H1 (cell line): ENCODE measurements around the gene PANX2. TPM values are rescaled to one million over a fixed set of nuclear protein-coding genes. Genes with fewer than 3 reads are reported as not detected.

Experiments used
- CTCF ChIA-PET: fragments of 300-600 bp; sonication (Branson Sonifier 250); formaldehyde crosslinking; loops from one replicate; lab custom pipeline; 2021; ENCODE audit not compliant: partially characterized antibody; lab: Charles Lee
- POLR2A ChIA-PET: fragments of 300-600 bp; sonication (Branson Sonifier 250); formaldehyde crosslinking; loops from one replicate; lab custom pipeline; 2021; ENCODE audit warnings: inconsistent platforms; ENCODE audit not compliant: partially characterized antibody; lab: Charles Lee
- DNase-seq, 2 experiments: peaks; one replicate each; pipeline versions ENCODE4 v3.0.0 to v3.0.0-alpha.2; 2010 to 2022; ENCODE audit warnings: low spot score in 2 of 2, low read depth in 1 of 2, mixed read lengths in 1 of 2
- FAIRE-seq: peaks from 2 replicates; lab custom pipeline; 2011; peaks lifted over from hg19 to GRCh38; lab: Jason Lieb, UNC
- H2AFZ ChIP-seq: 2 replicates; pipeline ENCODE4 v1.8.1; 2012; ENCODE audit warnings: low read length, inconsistent platforms
- H2AK5ac ChIP-seq: 2 replicates; pipeline ENCODE4 v1.6.1; 2013; ENCODE audit warnings: low read depth, low read length
- H2BK120ac ChIP-seq: replicated peaks from 2 replicates; pipeline ENCODE3; 2013; ENCODE audit warnings: low read depth, low read length, inconsistent platforms
- H2BK12ac ChIP-seq: 2 replicates; pipeline ENCODE4 v1.6.1; 2013; ENCODE audit warnings: low read depth, low read length
- H2BK15ac ChIP-seq: 2 replicates; pipeline ENCODE4 v1.6.1; 2013; ENCODE audit warnings: low read length
- H2BK20ac ChIP-seq: 2 replicates; pipeline ENCODE4 v1.6.1; 2013; ENCODE audit warnings: low read length
- H2BK5ac ChIP-seq: 2 replicates; pipeline ENCODE4 v1.6.1; 2013; ENCODE audit warnings: low read depth, low read length
- H3K14ac ChIP-seq: 2 replicates; pipeline ENCODE4 v1.6.1; 2013; ENCODE audit warnings: inconsistent platforms; ENCODE audit not compliant: insufficient read length
- H3K18ac ChIP-seq: 2 replicates; pipeline ENCODE4 v1.6.1; 2013; ENCODE audit warnings: low read length; ENCODE audit errors: extremely low read depth
- H3K23ac ChIP-seq: 2 replicates; pipeline ENCODE4 v1.6.1; 2013; ENCODE audit warnings: inconsistent platforms; ENCODE audit not compliant: insufficient read length
- H3K23me2 ChIP-seq: 2 replicates; pipeline ENCODE4 v1.6.1; 2013; ENCODE audit warnings: low read depth, low read length
- H3K27ac ChIP-seq: 2 replicates; pipeline ENCODE4 v1.6.1; 2011; ENCODE audit warnings: low read depth, low read length, inconsistent platforms
- H3K27me3 ChIP-seq, 4 experiments: replicated peaks in 1 of 4; 1 replicate in 1 of 4; 2 replicates in 3 of 4; pipeline versions ENCODE4 v1.6.1 to v1.8.1; 2011 to 2013; ENCODE audit warnings: low read length in 3 of 4, mild to moderate bottlenecking in 3 of 4, inconsistent platforms in 2 of 4, mixed read lengths in 2 of 4, moderate library complexity in 1 of 4; ENCODE audit not compliant: control insufficient read depth in 3 of 4, insufficient read depth in 3 of 4; ENCODE audit errors: extremely low read depth in 1 of 4
- H3K36me3 ChIP-seq, 4 experiments: 2 replicates each; pipeline versions ENCODE4 v1.6.1 to v1.8.1; 2011 to 2013; ENCODE audit warnings: mild to moderate bottlenecking in 4 of 4, low read length in 3 of 4, moderate library complexity in 2 of 4, control low read depth in 1 of 4, inconsistent platforms in 1 of 4; ENCODE audit not compliant: insufficient read depth in 4 of 4, control insufficient read depth in 2 of 4
- H3K4ac ChIP-seq: replicated peaks from 2 replicates; pipeline ENCODE3; 2013; ENCODE audit warnings: low read length, low read depth, mixed read lengths, inconsistent platforms; ENCODE audit not compliant: insufficient read length
- H3K4me1 ChIP-seq, 4 experiments: replicated peaks in 1 of 4; 1 replicate in 1 of 4; 2 replicates in 3 of 4; pipeline versions ENCODE4 v1.6.1 to v1.8.1; 2011 to 2013; ENCODE audit warnings: low read length in 3 of 4, inconsistent platforms in 2 of 4, mixed read lengths in 1 of 4; ENCODE audit not compliant: insufficient read depth in 4 of 4, control insufficient read depth in 3 of 4
- H3K4me2 ChIP-seq, 2 experiments: 2 replicates each; pipeline versions ENCODE4 v1.6.1 to v1.8.1; 2011 to 2013; ENCODE audit warnings: low read depth in 2 of 2, low read length in 2 of 2, control low read depth in 1 of 2, inconsistent platforms in 1 of 2, mild to moderate bottlenecking in 1 of 2; ENCODE audit not compliant: insufficient read depth in 1 of 2
- H3K4me3 ChIP-seq, 4 experiments: fragments of 200-600, 300-600 bp in 1 of 4; sonication (generic), shearing (Covaris generic), sonication (Bioruptor Twin) in 1 of 4; 2 replicates each; pipeline versions ENCODE4 v1.5.1 to v1.8.1; 2011 to 2016; ENCODE audit warnings: low read length in 4 of 4, low read depth in 3 of 4, control low read depth in 2 of 4, inconsistent platforms in 2 of 4, mild to moderate bottlenecking in 2 of 4, mixed read lengths in 1 of 4, moderate library complexity in 1 of 4; ENCODE audit not compliant: insufficient read depth in 2 of 4; ENCODE audit errors: extremely low read depth in 1 of 4
- H3K56ac ChIP-seq: replicated peaks from 2 replicates; pipeline ENCODE3; 2013; ENCODE audit warnings: low read depth, mild to moderate bottlenecking, mixed read lengths, low read length, inconsistent platforms; ENCODE audit not compliant: insufficient read length
- H3K79me1 ChIP-seq: 2 replicates; pipeline ENCODE4 v1.6.1; 2013; ENCODE audit warnings: low read depth, low read length, control low read depth
- H3K79me2 ChIP-seq, 2 experiments: 2 replicates each; pipeline versions ENCODE4 v1.6.1 to v1.8.1; 2012 to 2013; ENCODE audit warnings: low read length in 2 of 2, mild to moderate bottlenecking in 2 of 2, inconsistent platforms in 1 of 2; ENCODE audit not compliant: insufficient read depth in 2 of 2, control insufficient read depth in 1 of 2
- H3K9ac ChIP-seq, 4 experiments: replicated peaks in 1 of 4; 1 replicate in 1 of 4; 2 replicates in 3 of 4; pipeline versions ENCODE4 v1.6.1 to v1.8.1; 2011 to 2013; ENCODE audit warnings: low read depth in 3 of 4, low read length in 3 of 4, control low read depth in 2 of 4, mild to moderate bottlenecking in 2 of 4, moderate library complexity in 2 of 4, inconsistent platforms in 1 of 4; ENCODE audit errors: extremely low read depth in 1 of 4
- H3K9me3 ChIP-seq, 2 experiments: 2 replicates each; pipeline versions ENCODE4 v1.6.1 to v1.8.1; 2012 to 2013; ENCODE audit warnings: mild to moderate bottlenecking in 2 of 2, moderate library complexity in 2 of 2, control low read depth in 1 of 2, inconsistent platforms in 1 of 2, low read depth in 1 of 2, low read length in 1 of 2, mixed read lengths in 1 of 2; ENCODE audit not compliant: insufficient read depth in 2 of 2
- H4K20me1 ChIP-seq, 2 experiments: replicated peaks in 1 of 2; 2 replicates each; pipeline versions ENCODE3 to v1.8.1; 2011 to 2013; ENCODE audit warnings: inconsistent platforms in 2 of 2, low read length in 2 of 2, mild to moderate bottlenecking in 1 of 2; ENCODE audit not compliant: insufficient read depth in 2 of 2, control insufficient read depth in 1 of 2
- H4K5ac ChIP-seq: 2 replicates; pipeline ENCODE4 v1.6.1; 2013; ENCODE audit warnings: low read length, low read depth, mixed read lengths, inconsistent platforms; ENCODE audit not compliant: insufficient read length
- H4K8ac ChIP-seq: 2 replicates; pipeline ENCODE4 v1.8.0; 2013; ENCODE audit warnings: mild to moderate bottlenecking, moderate library complexity, low read length, inconsistent platforms; ENCODE audit not compliant: insufficient read depth; ENCODE audit errors: extremely low read depth
- H4K91ac ChIP-seq: replicated peaks from 2 replicates; pipeline ENCODE3; 2013; ENCODE audit warnings: low read length, mixed read lengths, inconsistent platforms; ENCODE audit not compliant: insufficient read length
- BRCA1 ChIP-seq: IDR thresholded peaks from 2 replicates; pipeline ENCODE4 v1.6.1; 2012; ENCODE audit warnings: low read depth, low read length, improper control_type of control experiment
- CHD1 ChIP-seq: IDR thresholded peaks from 2 replicates; pipeline ENCODE4 v1.6.1; 2012; ENCODE audit warnings: low read depth, low read length, improper control_type of control experiment
- EGR1 ChIP-seq: IDR thresholded peaks from 2 replicates; pipeline ENCODE4 v1.6.1; 2011; ENCODE audit warnings: low read depth, low read length, borderline replicate concordance
- EP300 ChIP-seq, 2 experiments: IDR thresholded peaks; 1 replicate in 1 of 2; 2 replicates in 1 of 2; pipeline ENCODE4 v1.6.1; 2011 to 2012; ENCODE audit warnings: low read depth in 2 of 2, low read length in 2 of 2, mild to moderate bottlenecking in 2 of 2, borderline replicate concordance in 1 of 2, inconsistent platforms in 1 of 2, moderate library complexity in 1 of 2
- GTF2F1 ChIP-seq: IDR thresholded peaks from 2 replicates; pipeline ENCODE4 v1.6.1; 2012; ENCODE audit warnings: low read depth, low read length, improper control_type of control experiment, borderline replicate concordance
- POLR2A ChIP-seq, 2 experiments: IDR thresholded peaks; 1 replicate in 1 of 2; 2 replicates in 1 of 2; pipeline ENCODE4 v1.6.1; 2011; ENCODE audit warnings: low read depth in 2 of 2, low read length in 2 of 2, mild to moderate bottlenecking in 2 of 2; ENCODE audit errors: control extremely low read depth in 1 of 2
- RAD21 ChIP-seq, 2 experiments: IDR thresholded peaks in 1 of 2; conservative IDR thresholded peaks in 1 of 2; 2 replicates each; pipeline ENCODE4 v1.6.1; 2011; ENCODE audit warnings: low read depth in 2 of 2, low read length in 2 of 2, improper control_type of control experiment in 1 of 2, inconsistent platforms in 1 of 2, mild to moderate bottlenecking in 1 of 2, moderate library complexity in 1 of 2
- RXRA ChIP-seq: IDR thresholded peaks from 2 replicates; pipeline ENCODE4 v1.6.1; 2011; ENCODE audit warnings: low read depth, mild to moderate bottlenecking, low read length, moderate library complexity; ENCODE audit not compliant: insufficient read depth
- SAP30 ChIP-seq: fragments of 300-600 bp; sonication (generic); IDR thresholded peaks from 2 replicates; pipeline ENCODE4 v1.7.1; 2012; ENCODE audit warnings: low read length, moderate library complexity, mild to moderate bottlenecking, inconsistent platforms; ENCODE audit not compliant: insufficient read depth, insufficient replicate concordance
- SIRT6 ChIP-seq: IDR thresholded peaks from one replicate; pipeline ENCODE4 v1.7.1; 2012; ENCODE audit warnings: low read length, inconsistent platforms
- SIX5 ChIP-seq: IDR thresholded peaks from 2 replicates; pipeline ENCODE4 v1.6.1; 2011; ENCODE audit warnings: mild to moderate bottlenecking, low read depth, low read length
- TCF12 ChIP-seq: IDR thresholded peaks from 2 replicates; pipeline ENCODE4 v1.6.1; 2011; ENCODE audit warnings: low read depth, mild to moderate bottlenecking, low read length
- WGBS, 2 experiments: shearing (Covaris generic) in 1 of 2; methylation state at CpG; one replicate each; pipeline versions ENCODE4 v1.1.6 to v1.1.7; 2013 to 2015; ENCODE audit warnings: low lambda C conversion rate in 2 of 2, mixed read lengths in 2 of 2, inconsistent platforms in 1 of 2, low coverage in 1 of 2, missing lambda C conversion rate in 1 of 2; ENCODE audit not compliant: insufficient replicate concordance in 2 of 2, insufficient coverage in 1 of 2, insufficient read length in 1 of 2; ENCODE audit errors: extremely low coverage in 1 of 2, missing lambda C conversion rate in 1 of 2; 5-methylcytosine and 5-hydroxymethylcytosine counted together
- polyA plus RNA-seq, 7 experiments: library from polyadenylated mRNA; depleted of rRNA in 3 of 7; stranded (reverse) in 5 of 7; unstranded in 2 of 7; fragments of >200 nt in 5 of 7; fragments of 200-250 nt in 2 of 7; gene quantifications; 1 replicate in 5 of 7; 2 replicates in 1 of 7; 4 replicates in 1 of 7; pipeline versions ENCODE4 v1.2.1 to v1.2.3, GENCODE V29; 2011 to 2013; ENCODE audit warnings: missing spikeins in 2 of 7, mixed read lengths in 2 of 7
- total RNA-seq: library from RNA; stranded (reverse); fragmentation: NEBNext Ultra II Directional; extraction: Animal tissue kit (Norgen Biotek cat#: 25700); gene quantifications from 2 replicates; pipeline ENCODE4 v1.2.1, GENCODE V29; 2021

The PANX2 gene
- total and polyA plus RNA-seq, 2 of the 8 experiments (the other 6 are each of a cell fraction or from before 2014, with no cell fraction given): 3.5 to 5.0 TPM

GRCh38 chr22:50197856-50198623, 27.5 kb downstream of the PANX2 start:
- peaks cover 0 to 11% of the 10 kb centered on the region in 2 experiments; a peak in 1 of 4 replicates for H3K79me2 ChIP-seq
- H2BK12ac ChIP-seq: no peak overlapping the region
- H2AK5ac ChIP-seq: no peak overlapping the region
- peaks cover 6 to 37% (median 10%) of the 10 kb centered on the region in 4 experiments; a peak in 5 of 8 replicates for H3K36me3 ChIP-seq
- peaks cover 13% of the 10 kb centered on the region; the same call in 1 of the 2 replicates for H3K23me2 ChIP-seq
- ChIA-PET POLR2A (interaction anchor here (0.7 to 1.5 kb wide), 2 partner anchors 11 kb away, joined by 3 to 4 read pairs; no protein-coding TSS in a partner anchor), CTCF (no interaction called here)
- 94% methylated on average over 33 of the region's 61 CpGs; no CpG with 5 or more reads in 1 of the 2 experiments for WGBS, 2 experiments
- no peak overlapping the region for H4K5ac ChIP-seq
- no peak overlapping the region for H3K27ac ChIP-seq
- peaks cover 0 to 17% of the 10 kb centered on the region in 2 experiments for H4K20me1 ChIP-seq
- no peak overlapping the region for H3K4me2 ChIP-seq
- no peak overlapping the region for H2BK20ac ChIP-seq
- no peak overlapping the region for H3K4me3 ChIP-seq
- no peak overlapping the region for H3K18ac ChIP-seq
- no peaks in the 10 kb centered on the region for H3K9me3 ChIP-seq
- H2AFZ ChIP-seq: no peak overlapping the region
- H3K79me1 ChIP-seq: no peaks in the 10 kb centered on the region; the same call in none of the 2 replicates
- H4K91ac ChIP-seq: peak overlapping the region; percentile 74
- no peak overlapping the region for H3K4ac ChIP-seq
- no peak overlapping the region for H3K23ac ChIP-seq
- H4K8ac ChIP-seq: no peak overlapping the region; the same call in 1 of the 2 replicates
- no peak overlapping the region; the same call in 1 of the 2 replicates for H2BK5ac ChIP-seq
- no peak overlapping the region for H2BK15ac ChIP-seq
- DNase-seq (no peak), FAIRE-seq (no peak)
- no peak overlapping the region for H3K14ac ChIP-seq
- no peak overlapping the region for H2BK120ac ChIP-seq
- H3K4me1 ChIP-seq: peaks cover 0 to 7% (median 5%) of the 10 kb centered on the region in 4 experiments; a peak in 6 of 7 replicates
- no peaks in the 10 kb centered on the region for H3K27me3 ChIP-seq
- no peak overlapping the region for H3K9ac ChIP-seq
- no peak overlapping the region for H3K56ac ChIP-seq
- no peak for TF ChIP-seq EGR1
- TF ChIP-seq RXRA: no peak
- no peak for TF ChIP-seq SAP30
- no peak for TF ChIP-seq EP300 (IDR thresholded peaks at IDR 0.05; ENCODE audit: borderline replicate concordance in 1 of 2, low read depth in 2 of 2, low read length in 2 of 2)
- no peak for TF ChIP-seq GTF2F1
- TF ChIP-seq RAD21 (IDR thresholded peaks at IDR 0.05 in 1 of 2, conservative IDR thresholded peaks at IDR 0.05 in 1 of 2; ENCODE audit: low read depth in 2 of 2, low read length in 2 of 2): no peak
- no peak for TF ChIP-seq POLR2A (IDR thresholded peaks at IDR 0.05; ENCODE audit: control extremely low read depth in 1 of 2, low read depth in 2 of 2, low read length in 2 of 2)
- TF ChIP-seq BRCA1: no peak
- TF ChIP-seq CHD1: no peak
- TF ChIP-seq SIRT6: no peak
- no peak for TF ChIP-seq SIX5
- no peak for TF ChIP-seq TCF12
